CD4-positive, alpha-beta memory T cell (primary cell): ENCODE results near the gene LAS1L. TPM values are rescaled to one million over a fixed set of nuclear protein-coding genes. Genes with fewer than 3 reads are reported as not detected.

Experiments used
- CTCF ChIA-PET: fragments of 350-600 bp; sonication (Branson Sonifier 250); formaldehyde crosslinking; loops from one replicate; lab custom pipeline; 2021; ENCODE audit warnings: inconsistent platforms; ENCODE audit not compliant: partially characterized antibody; lab: Charles Lee
- POLR2A ChIA-PET: fragments of 350-600 bp; sonication (Branson Sonifier 250); formaldehyde crosslinking; loops from one replicate; lab custom pipeline; 2021; ENCODE audit not compliant: partially characterized antibody; lab: Charles Lee
- DNase-seq, 5 donors: peaks; one replicate each; pipeline versions ENCODE4 v3.0.0 to v3.0.0-alpha.2; 2020 to 2022; ENCODE audit warnings: mixed read lengths in 1 of 5
- H3K27ac ChIP-seq: one replicate; pipeline ENCODE4 v1.7.0; 2013; ENCODE audit warnings: low read depth, low read length
- H3K27me3 ChIP-seq: 2 replicates; pipeline ENCODE4 v1.7.0; 2013; ENCODE audit warnings: mild to moderate bottlenecking, low read length, moderate library complexity; ENCODE audit not compliant: insufficient read depth
- H3K36me3 ChIP-seq: 2 replicates; pipeline ENCODE4 v1.7.0; 2013; ENCODE audit warnings: mild to moderate bottlenecking, low read length, moderate library complexity; ENCODE audit not compliant: insufficient read depth
- H3K4me1 ChIP-seq: 2 replicates; pipeline ENCODE4 v1.7.0; 2013; ENCODE audit warnings: mild to moderate bottlenecking, low read length, moderate library complexity; ENCODE audit not compliant: insufficient read depth
- H3K4me3 ChIP-seq, 2 donors: one replicate each; pipeline ENCODE4 v1.7.0; 2013; ENCODE audit warnings: low read length in 2 of 2, mild to moderate bottlenecking in 1 of 2
- H3K9me3 ChIP-seq, 2 donors: one replicate each; pipeline ENCODE4 v1.7.0; 2013; ENCODE audit warnings: low read length in 2 of 2, control low read depth in 1 of 2; ENCODE audit not compliant: control insufficient read depth in 1 of 2
- H3K27ac Mint-ChIP-seq, 7 donors: one replicate each; pipeline ENCODE4 v1.8.0; 2020 to 2021; ENCODE audit warnings: mixed read lengths in 7 of 7, mild to moderate bottlenecking in 6 of 7, inconsistent platforms in 3 of 7, moderate library complexity in 3 of 7
- H3K27me3 Mint-ChIP-seq, 2 donors: one replicate each; pipeline ENCODE4 v1.8.0; 2020 to 2021; ENCODE audit warnings: mixed read lengths in 2 of 2
- H3K36me3 Mint-ChIP-seq, 2 donors: one replicate each; pipeline ENCODE4 v1.8.0; 2020 to 2021; ENCODE audit warnings: mixed read lengths in 2 of 2, inconsistent platforms in 1 of 2, mild to moderate bottlenecking in 1 of 2
- H3K4me1 Mint-ChIP-seq, 4 donors: one replicate each; pipeline ENCODE4 v1.8.0; 2020 to 2021; ENCODE audit warnings: mixed read lengths in 4 of 4, mild to moderate bottlenecking in 1 of 4
- H3K4me3 Mint-ChIP-seq, 8 donors: one replicate each; pipeline ENCODE4 v1.8.0; 2020 to 2021; ENCODE audit warnings: mixed read lengths in 8 of 8, mild to moderate bottlenecking in 7 of 8, moderate library complexity in 6 of 8, inconsistent platforms in 3 of 8
- H3K9me3 Mint-ChIP-seq, 8 donors: one replicate each; pipeline ENCODE4 v1.8.0; 2020 to 2021; ENCODE audit warnings: mixed read lengths in 8 of 8, mild to moderate bottlenecking in 5 of 8, inconsistent platforms in 3 of 8, moderate library complexity in 1 of 8
- intact Hi-C: fragments of 100-400 bp; cut with micrococcal nuclease; formaldehyde crosslinking; loops from one replicate; pipeline ENCODE4 v1.15.1; 2023
- polyA plus RNA-seq, 2 donors: library from polyadenylated mRNA; unstranded; fragments of 300-500 nt; fragmentation: Illumina TruSeq; gene quantifications; one replicate each; pipeline ENCODE4 v1.2.3, GENCODE V29; 2021
- total RNA-seq, 2 experiments: library from RNA; stranded (reverse); gene quantifications; one replicate each; pipeline ENCODE4 v1.2.3, GENCODE V29; 2021

LAS1L gene
- total RNA-seq (10 to 100 TPM; 38.5 to 41.6 TPM), polyA plus RNA-seq (10 to 100 TPM; 39.7 to 51.7 TPM)

DNA sequence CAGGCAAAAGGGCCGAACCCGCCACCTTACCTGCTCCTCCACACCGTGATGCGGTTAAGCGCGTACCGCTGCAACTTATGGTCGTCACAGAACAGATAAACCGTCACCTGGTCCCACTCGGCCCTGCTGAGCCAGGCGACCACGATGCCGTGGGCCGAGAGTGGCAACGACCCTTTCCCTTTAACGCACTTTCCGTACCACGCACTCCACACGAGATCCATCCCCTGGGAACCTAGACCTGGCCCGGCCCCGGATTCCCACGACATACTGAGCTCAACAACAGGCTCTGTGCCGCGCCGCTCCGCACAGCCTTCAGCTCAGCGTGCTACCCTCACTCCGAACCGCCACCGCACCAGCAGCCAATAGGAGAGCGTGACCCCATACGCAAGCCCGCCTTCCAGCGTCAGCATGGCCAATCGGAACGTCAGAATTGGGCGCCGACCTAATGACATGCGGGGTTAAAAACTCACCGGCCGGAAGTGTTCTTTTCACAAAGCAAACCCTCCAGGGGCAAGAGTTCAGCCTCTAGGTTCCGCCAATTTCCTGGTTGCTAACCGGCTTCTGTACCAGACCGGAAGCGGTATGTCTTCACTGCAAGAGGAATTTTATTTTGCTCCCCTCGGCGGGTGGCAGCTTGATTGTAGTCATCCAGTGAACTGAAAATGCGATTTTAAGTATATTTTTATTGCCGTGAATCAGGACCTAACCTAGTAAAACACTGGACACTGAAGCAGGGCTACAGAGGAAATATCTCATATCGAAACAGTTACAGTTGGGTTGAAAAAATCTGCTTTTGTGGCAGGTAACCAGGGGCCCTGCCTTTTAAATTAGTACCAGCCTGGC lies at the start of gene LAS1L:
Gene LAS1L, minus strand, starts transcription at position 338 of the 843 bp plus-strand sequence. Its CDS starts 72 bp downstream, at position 266.
- Histone ChIP-seq H3K27me3 (no peaks in the 10 kb centered on the region), H3K4me3 (peak within 1 kb of the TSS; percentile 66 to 75), H3K9me3 (no peaks in the 10 kb centered on the region), H3K36me3 (peaks cover 6% of the 10 kb centered on the region), H3K4me1 (peaks cover 18% of the 10 kb centered on the region), H3K27ac (peak within 1 kb of the TSS; percentile 73)
- H3K27me3 Mint-ChIP-seq: no peaks in the 10 kb centered on the region
- peak within 1 kb of the TSS; percentile 97 to 100 (median 100) for H3K4me3 Mint-ChIP-seq
- H3K27ac Mint-ChIP-seq: peak within 1 kb of the TSS; percentile 97 to 100 (median 99)
- H3K4me1 Mint-ChIP-seq: peaks cover 7 to 24% (median 16%) of the 10 kb centered on the region in 4 donors
- intact Hi-C loops: loop anchor here (1.0 to 10.0 kb wide), 4 partner anchors 500 to 1779 kb away; partner anchors contain the start of genes AMER1, ZC3H12B and ZC4H2
- DNase-seq: peak; percentile 90 to 94 (median 91)
- H3K36me3 Mint-ChIP-seq: peaks cover 0 to 23% of the 10 kb centered on the region in 2 donors
- H3K9me3 Mint-ChIP-seq: no peaks in the 10 kb centered on the region
- ChIA-PET POLR2A (interaction anchor here (0.6 to 1.7 kb wide), 6 partner anchors 9 to 1193 kb away, joined by 3 to 5 read pairs (median 4); partner anchors contain the start of genes MTMR8, ZC3H12B and ZC4H2), CTCF (no interaction called here)

- H3K27me3 Mint-ChIP-seq: no peaks in the 10 kb centered on the region
These were observed 48.0 kb upstream of the LAS1L start for GRCh38 chrX:65582450-65583082.

DNA sequence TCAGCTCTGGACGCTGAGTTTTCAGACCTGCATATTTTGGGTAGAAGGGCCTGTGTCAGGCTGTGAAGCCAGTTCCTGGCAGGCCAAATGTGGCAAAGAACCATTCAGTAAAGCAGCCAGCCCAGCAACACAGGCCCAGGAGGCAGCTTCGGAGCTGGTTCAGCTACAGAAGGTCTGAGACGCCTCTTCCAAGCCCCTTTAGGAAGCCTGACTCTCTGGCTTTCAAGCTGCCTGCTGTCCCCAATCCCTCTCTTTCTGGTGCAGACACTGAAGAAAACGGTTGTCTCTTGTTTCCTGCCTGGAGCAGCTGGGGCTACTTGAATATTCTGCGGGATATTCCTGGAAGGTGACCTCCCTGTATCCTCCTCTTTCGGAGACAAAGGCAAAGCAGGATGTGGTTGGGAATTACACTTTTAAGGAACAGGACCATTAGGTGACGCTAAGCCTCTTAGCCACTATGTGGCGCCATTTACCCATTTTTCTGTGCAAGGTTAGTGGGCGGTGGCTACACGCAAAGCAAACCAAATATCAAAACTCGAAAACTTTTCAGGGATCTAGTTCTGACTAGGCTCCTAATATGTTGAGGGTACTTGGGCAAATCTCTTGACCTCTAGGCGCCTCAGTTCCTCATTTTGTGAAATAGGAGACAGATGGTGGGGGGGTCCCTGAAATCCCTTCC lies 47.2 kb upstream of the LAS1L start:
- Histone ChIP-seq H3K9me3 (no peaks in the 10 kb centered on the region), H3K27me3 (no peaks in the 10 kb centered on the region), H3K4me3 (no peak overlapping the region), H3K27ac (no peak overlapping the region), H3K36me3 (no peaks in the 10 kb centered on the region), H3K4me1 (no peaks in the 10 kb centered on the region)
- DNase-seq: peak; percentile 57 to 69 (median 66)
- no peaks in the 10 kb centered on the region for H3K27me3 Mint-ChIP-seq
- peak overlapping the region in 1 of 7 donors; percentile 30 for H3K27ac Mint-ChIP-seq
- ChIA-PET CTCF (interaction anchor here (0.6 to 5.3 kb wide), 15 partner anchors 9 to 1150 kb away, joined by 3 to 32 read pairs (median 4); no protein-coding TSS in a partner anchor), POLR2A (no interaction called here)
- intact Hi-C loops: loop anchor here (1.0 kb wide), 1 partner anchor 405 kb away; no protein-coding TSS in a partner anchor
- peaks cover 0 to 13% (median 5%) of the 10 kb centered on the region in 4 donors for H3K4me1 Mint-ChIP-seq
- H3K36me3 Mint-ChIP-seq: no peaks in the 10 kb centered on the region
- H3K4me3 Mint-ChIP-seq: no peak overlapping the region
- no peaks in the 10 kb centered on the region for H3K9me3 Mint-ChIP-seq

More at GRCh38 chrX:65582450-65583082, 48.0 kb upstream of the LAS1L start:
- CTCF ChIA-PET: interaction anchor here (0.6 to 5.3 kb wide), 9 partner anchors 8 to 1149 kb away, joined by 3 to 32 read pairs (median 4); no protein-coding TSS in a partner anchor
- Histone ChIP-seq H3K27ac (no peak overlapping the region), H3K36me3 (no peaks in the 10 kb centered on the region), H3K27me3 (no peaks in the 10 kb centered on the region), H3K9me3 (no peaks in the 10 kb centered on the region), H3K4me3 (no peak overlapping the region), H3K4me1 (no peaks in the 10 kb centered on the region)
- Mint-ChIP-seq H3K4me1 (peaks cover 0 to 13% (median 5%) of the 10 kb centered on the region in 4 donors), H3K9me3 (no peaks in the 10 kb centered on the region), H3K36me3 (no peaks in the 10 kb centered on the region), H3K4me3 (no peak overlapping the region), H3K27ac (no peak overlapping the region)
- POLR2A ChIA-PET: no interaction called here
- DNase-seq: no peak
- intact Hi-C loops: loop anchor here (1.0 kb wide), 1 partner anchor 404 kb away; no protein-coding TSS in a partner anchor

GRCh38 chrX:65578346-65578745 lies 43.8 kb upstream of the LAS1L start:
- DNase-seq: no peak
- Histone ChIP-seq H3K4me1 (no peaks in the 10 kb centered on the region), H3K27ac (no peak overlapping the region), H3K9me3 (no peaks in the 10 kb centered on the region), H3K36me3 (no peaks in the 10 kb centered on the region), H3K27me3 (no peaks in the 10 kb centered on the region), H3K4me3 (no peak overlapping the region)
- POLR2A ChIA-PET: no interaction called here
- Mint-ChIP-seq H3K27ac (peak overlapping the region in 2 of 7 donors; percentile 42 to 64), H3K4me1 (peaks cover 0 to 9% (median 5%) of the 10 kb centered on the region in 4 donors), H3K27me3 (no peaks in the 10 kb centered on the region), H3K4me3 (no peak overlapping the region), H3K9me3 (no peaks in the 10 kb centered on the region), H3K36me3 (no peaks in the 10 kb centered on the region)
- CTCF ChIA-PET: interaction anchor here (5.3 kb wide), 1 partner anchor 1150 kb away, joined by 32 read pairs; no protein-coding TSS in a partner anchor
- intact Hi-C loops: no loop called here

DNA sequence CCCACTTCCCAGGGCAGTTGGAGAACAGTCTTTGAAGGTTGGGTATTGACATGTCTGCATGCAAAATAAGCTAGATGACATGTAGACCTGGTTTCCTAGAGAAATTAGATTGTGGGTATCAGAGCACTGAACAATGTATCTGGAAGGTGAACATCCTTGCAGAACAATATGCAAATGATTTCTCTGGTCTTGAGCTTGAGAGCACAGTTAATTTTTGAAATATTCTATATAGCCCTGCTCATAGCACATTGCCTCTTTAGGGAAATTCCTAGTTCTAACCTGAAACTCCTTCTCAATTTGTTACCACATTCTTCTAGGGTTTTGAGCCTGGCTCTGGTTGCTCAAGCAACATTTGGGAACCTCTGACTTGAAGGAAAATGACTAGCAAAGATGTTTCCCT lies 41.6 kb upstream of the LAS1L start:
- Histone ChIP-seq H3K4me3 (no peak overlapping the region), H3K27ac (no peak overlapping the region), H3K27me3 (no peaks in the 10 kb centered on the region), H3K36me3 (no peaks in the 10 kb centered on the region), H3K9me3 (no peaks in the 10 kb centered on the region), H3K4me1 (no peaks in the 10 kb centered on the region)
- no peaks in the 10 kb centered on the region for H3K4me1 Mint-ChIP-seq
- no peaks in the 10 kb centered on the region for H3K36me3 Mint-ChIP-seq
- intact Hi-C loops: no loop called here
- H3K9me3 Mint-ChIP-seq: no peaks in the 10 kb centered on the region
- H3K27ac Mint-ChIP-seq: no peak overlapping the region
- H3K4me3 Mint-ChIP-seq: no peak overlapping the region
- DNase-seq: no peak
- POLR2A ChIA-PET: no interaction called here
- peaks cover 0 to 1% of the 10 kb centered on the region in 2 donors for H3K27me3 Mint-ChIP-seq
- CTCF ChIA-PET: no interaction called here

DNA sequence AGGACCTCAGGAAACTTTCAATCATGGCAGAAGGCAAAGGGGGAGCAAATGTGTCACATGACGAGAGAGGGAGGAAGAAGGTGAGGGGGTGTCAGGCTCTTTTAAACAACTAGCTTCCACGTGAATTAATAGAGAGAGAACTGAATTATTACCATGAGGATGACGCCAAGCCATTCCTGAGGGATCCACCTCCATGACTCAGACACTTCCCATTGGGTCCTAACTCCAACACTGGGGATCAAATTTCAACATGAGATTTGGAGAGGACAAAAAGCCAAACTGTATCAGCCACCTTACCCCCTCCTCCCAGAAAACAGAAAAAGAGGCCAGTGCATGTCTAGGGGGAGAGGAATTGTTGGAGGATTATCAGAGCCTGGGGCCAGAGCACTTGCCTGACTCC lies 40.4 kb upstream of the LAS1L start:
- H3K27me3 Mint-ChIP-seq: peaks cover 0 to 1% of the 10 kb centered on the region in 2 donors
- Histone ChIP-seq H3K9me3 (no peaks in the 10 kb centered on the region), H3K4me3 (no peak overlapping the region), H3K36me3 (no peaks in the 10 kb centered on the region), H3K4me1 (no peaks in the 10 kb centered on the region), H3K27me3 (no peaks in the 10 kb centered on the region), H3K27ac (no peak overlapping the region)
- no peaks in the 10 kb centered on the region for H3K36me3 Mint-ChIP-seq
- CTCF ChIA-PET: no interaction called here
- H3K4me3 Mint-ChIP-seq: no peak overlapping the region
- DNase-seq: no peak
- H3K4me1 Mint-ChIP-seq: no peaks in the 10 kb centered on the region
- H3K9me3 Mint-ChIP-seq: no peaks in the 10 kb centered on the region
- POLR2A ChIA-PET: no interaction called here
- intact Hi-C loops: no loop called here
- no peak overlapping the region for H3K27ac Mint-ChIP-seq
